ENCODE measurements around the gene PGAP1.

Gene PGAP1

GRCh38 chr2:196821195-196821594, 105.3 kb downstream of the PGAP1 start:
- Histone ChIP-seq H3K79me2 (ENCODE audit: insufficient read depth, low read length) (no peaks in the 10 kb centered on the region), H3K27me3 (ENCODE audit: insufficient read depth, low read length, poor library complexity) (no peaks in the 10 kb centered on the region), H3K4me2 (ENCODE audit: insufficient read depth, low read length) (no peak overlapping the region), H3K4me1 (ENCODE audit: insufficient read depth, low read length) (no peaks in the 10 kb centered on the region), H2AFZ (ENCODE audit: low read depth, low read length) (no peak overlapping the region), H3K9me3 (ENCODE audit: insufficient read depth, low read length, severe bottlenecking) (peaks cover 12% of the 10 kb centered on the region), H3K27ac (ENCODE audit: low read length) (no peak overlapping the region), H4K20me1 (ENCODE audit: insufficient read depth, low read length) (no peaks in the 10 kb centered on the region), H3K9ac (ENCODE audit: low read depth, low read length) (no peak overlapping the region), H3K36me3 (ENCODE audit: insufficient read depth, low read length) (no peaks in the 10 kb centered on the region), H3K4me3 (ENCODE audit: low read depth in 1 of 2, low read length in 2 of 2) (no peak overlapping the region)
- TF ChIP-seq CTCF (IDR thresholded peaks at IDR 0.05; ENCODE audit: borderline replicate concordance, extremely low read depth, low read length, poor library complexity, severe bottlenecking), result no peak
- TF ChIP-seq EZH2 (IDR thresholded peaks at IDR 0.05; ENCODE audit: borderline replicate concordance, low read depth, low read length, severe bottlenecking), result no peak
- DNase-seq (no peak), ATAC-seq (ENCODE audit: insufficient read depth, low read depth) (no peak)

DNA sequence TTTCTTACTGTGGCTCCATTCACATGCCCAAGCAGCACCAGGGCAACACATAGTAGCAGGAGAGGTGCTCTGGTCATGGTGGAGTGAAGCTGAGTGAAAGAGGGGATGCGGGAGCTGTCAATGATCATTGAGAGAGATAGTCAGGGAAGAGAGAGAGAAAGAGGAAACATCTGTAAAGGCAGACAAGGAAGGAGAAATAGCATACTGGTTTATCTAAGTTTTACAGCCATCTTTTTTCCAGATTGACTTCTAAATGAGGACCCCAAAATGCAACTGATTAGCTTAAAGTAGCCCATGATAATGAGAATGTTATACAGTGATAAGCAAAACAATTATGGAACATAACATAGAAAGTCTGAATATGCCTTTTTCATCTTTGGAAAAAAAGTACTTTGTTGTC, 117.2 kb downstream of the PGAP1 start, which contains the start of gene C2orf66:
Gene C2orf66 (minus strand): TSS at position 96 of the 400 bp plus-strand sequence. CDS start 19 bp downstream, at position 77.
- Histone ChIP-seq H3K9ac (ENCODE audit: low read depth, low read length) (no peak within 1 kb of the TSS), H3K36me3 (ENCODE audit: insufficient read depth, low read length) (no peaks in the 10 kb centered on the region), H3K4me1 (ENCODE audit: insufficient read depth, low read length) (no peaks in the 10 kb centered on the region), H3K9me3 (ENCODE audit: insufficient read depth, low read length, severe bottlenecking) (no peaks in the 10 kb centered on the region), H3K4me3 (ENCODE audit: low read depth in 1 of 2, low read length in 2 of 2) (no peak within 1 kb of the TSS), H2AFZ (ENCODE audit: low read depth, low read length) (no peak within 1 kb of the TSS), H3K4me2 (ENCODE audit: insufficient read depth, low read length) (no peak within 1 kb of the TSS), H3K27ac (ENCODE audit: low read length) (no peak within 1 kb of the TSS), H3K27me3 (ENCODE audit: insufficient read depth, low read length, poor library complexity) (no peaks in the 10 kb centered on the region), H3K79me2 (ENCODE audit: insufficient read depth, low read length) (no peaks in the 10 kb centered on the region), H4K20me1 (ENCODE audit: insufficient read depth, low read length) (no peaks in the 10 kb centered on the region)
- ATAC-seq (ENCODE audit: insufficient read depth, low read depth), result no peak
- no peak for DNase-seq
- TF ChIP-seq EZH2 (IDR thresholded peaks at IDR 0.05; ENCODE audit: borderline replicate concordance, low read depth, low read length, severe bottlenecking), result no peak
- TF ChIP-seq CTCF (IDR thresholded peaks at IDR 0.05; ENCODE audit: borderline replicate concordance, extremely low read depth, low read length, poor library complexity, severe bottlenecking), result no peak

DNA sequence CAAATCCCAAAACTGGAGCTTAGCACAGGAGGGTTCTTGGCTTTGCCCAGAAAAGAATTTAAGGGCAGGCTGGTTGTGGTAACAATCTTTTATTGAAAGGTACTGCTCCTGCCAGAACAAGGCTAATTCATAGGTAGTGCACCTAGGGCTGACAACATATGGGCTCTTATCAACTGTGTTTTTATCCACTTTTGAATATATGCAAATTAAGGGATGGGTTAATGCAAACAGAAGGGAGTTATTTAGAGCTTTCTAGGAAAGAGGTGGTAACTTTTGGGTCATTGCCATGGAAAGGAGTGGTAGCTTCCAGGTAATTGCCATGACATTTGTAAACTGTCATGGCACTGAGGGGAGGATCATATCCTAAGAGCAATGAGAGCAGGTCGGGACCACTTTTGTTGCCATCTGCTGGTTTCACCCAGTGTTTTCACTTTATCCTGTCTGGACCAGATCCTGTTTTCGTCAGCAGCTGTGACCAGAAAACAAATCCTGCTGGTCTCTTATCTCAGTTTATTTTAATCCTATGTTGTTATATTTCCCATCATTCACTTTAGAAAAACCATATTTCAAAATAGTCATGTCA, 118.3 kb downstream of the PGAP1 start:
- Histone ChIP-seq H4K20me1 (ENCODE audit: insufficient read depth, low read length) (no peaks in the 10 kb centered on the region), H2AFZ (ENCODE audit: low read depth, low read length) (no peak overlapping the region), H3K4me1 (ENCODE audit: insufficient read depth, low read length) (no peaks in the 10 kb centered on the region), H3K9me3 (ENCODE audit: insufficient read depth, low read length, severe bottlenecking) (no peaks in the 10 kb centered on the region), H3K4me2 (ENCODE audit: insufficient read depth, low read length) (no peak overlapping the region), H3K27ac (ENCODE audit: low read length) (no peak overlapping the region), H3K79me2 (ENCODE audit: insufficient read depth, low read length) (no peaks in the 10 kb centered on the region), H3K27me3 (ENCODE audit: insufficient read depth, low read length, poor library complexity) (no peaks in the 10 kb centered on the region), H3K36me3 (ENCODE audit: insufficient read depth, low read length) (no peaks in the 10 kb centered on the region), H3K9ac (ENCODE audit: low read depth, low read length) (no peak overlapping the region), H3K4me3 (ENCODE audit: low read depth in 1 of 2, low read length in 2 of 2) (no peak overlapping the region)
- ATAC-seq (ENCODE audit: insufficient read depth, low read depth), result no peak
- DNase-seq, result no peak
- TF ChIP-seq CTCF (IDR thresholded peaks at IDR 0.05; ENCODE audit: borderline replicate concordance, extremely low read depth, low read length, poor library complexity, severe bottlenecking) (peak; percentile 24), EZH2 (IDR thresholded peaks at IDR 0.05; ENCODE audit: borderline replicate concordance, low read depth, low read length, severe bottlenecking) (no peak)

Data from DND-41 (cell line).